Measurements from ENCODE around the gene NEUROD2. TPM values are rescaled to one million over a fixed set of nuclear protein-coding genes. Genes with fewer than 3 reads are reported as not detected.

The NEUROD2 gene
- total and polyA plus RNA-seq, 2 donors (not counting 3 experiments of a cell fraction or from before 2014, with no cell fraction given): not detected

GRCh38 chr17:39608142-39608981 is 642 bp upstream of the NEUROD2 start:
- Histone ChIP-seq H3K4me2 (ENCODE audit: insufficient read depth, low read length) (no peak overlapping the region), H3K9me1 (replicated peaks; ENCODE audit: control insufficient read depth, extremely low read depth, insufficient read depth, low read length) (no peaks in the 10 kb centered on the region), H3K36me3 (ENCODE audit: control insufficient read depth in 2 of 2, extremely low read depth in 1 of 2, insufficient read depth in 2 of 2, low read length in 2 of 2) (no peaks in the 10 kb centered on the region), H4K20me1 (replicated peaks; ENCODE audit: control insufficient read depth, extremely low read depth, insufficient read depth, low read length) (no peaks in the 10 kb centered on the region), H3K79me2 (ENCODE audit: control insufficient read depth, insufficient read depth, low read length) (no peaks in the 10 kb centered on the region), H3K4me3 (replicated peaks in 1 of 3; ENCODE audit: insufficient read depth in 1 of 3, low read depth in 1 of 3, low read length in 3 of 3) (no peak overlapping the region), H3K4me1 (ENCODE audit: control insufficient read depth, extremely low read depth, insufficient read depth, low read length) (no peaks in the 10 kb centered on the region), H3K9me3 (replicated peaks; ENCODE audit: control insufficient read depth, insufficient read depth, low read length) (no peaks in the 10 kb centered on the region), H3K9ac (replicated peaks; ENCODE audit: extremely low read depth, insufficient read depth, low read length) (no peak overlapping the region), H3K27ac (ENCODE audit: insufficient read depth, low read depth, low read length) (no peak overlapping the region), H3K27me3 (ENCODE audit: control insufficient read depth in 2 of 2, insufficient read depth in 2 of 2, low read length in 2 of 2) (peaks cover 49 to 61% of the 10 kb centered on the region in 2 experiments), H2AFZ (ENCODE audit: low read depth, low read length) (no peak overlapping the region)
- DNase-seq (ENCODE audit: low read depth, low spot score) (no peak), FAIRE-seq (no peak)
- POLR2A ChIA-PET: no interaction called here
- TF ChIP-seq, protein P1, sequence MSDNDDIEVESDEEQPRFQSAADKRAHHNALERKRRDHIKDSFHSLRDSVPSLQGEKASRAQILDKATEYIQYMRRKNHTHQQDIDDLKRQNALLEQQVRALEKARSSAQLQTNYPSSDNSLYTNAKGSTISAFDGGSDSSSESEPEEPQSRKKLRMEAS (IDR thresholded peaks at IDR 0.05; ENCODE audit: insufficient read depth, insufficient read length): no peak
- no peak for TF ChIP-seq CTCF (IDR thresholded peaks at IDR 0.05; ENCODE audit: extremely low read depth in 1 of 2, insufficient read depth in 1 of 2, low read depth in 1 of 2, low read length in 2 of 2)
- no peak for TF ChIP-seq FOS (IDR thresholded peaks at IDR 0.05; ENCODE audit: borderline replicate concordance, insufficient read depth, low read length)
- no TSS peak for BruUV-seq (replicated peaks)
- CTCF ChIA-PET: no interaction called here
- dilution Hi-C loops (cut with MboI; ENCODE audit: extremely low pct_ligation_motif_present, low sequenced_read_pairs): no loop called here
- intact Hi-C loops (cut with micrococcal nuclease): no loop called here

Data from endothelial cell of umbilical vein (primary cell).